Measurements from ENCODE around the gene DGKB. TPM values are rescaled to one million over a fixed set of nuclear protein-coding genes. Genes with fewer than 3 reads are reported as not detected.
"Not testable (repeated sequence)": the region's sequence is repeated elsewhere in the genome, so short reads cannot be mapped to it uniquely, and the experiment has no call there.

Gene DGKB
- total RNA-seq, 1 donor from 2014 or later: not detected

GRCh38 chr7:14487701-14488395, 414.7 kb downstream of the DGKB start:
- intact Hi-C loops (cut with micrococcal nuclease): no loop called here

- intact Hi-C loops (cut with micrococcal nuclease): no loop called here
Observed at GRCh38 chr7:14483663-14484062, 418.9 kb downstream of the DGKB start.

GRCh38 chr7:14480281-14480680, 422.3 kb downstream of the DGKB start:
- intact Hi-C loops (cut with micrococcal nuclease): no loop called here

- intact Hi-C loops (cut with micrococcal nuclease): no loop called here
Observed at GRCh38 chr7:14478834-14479510, 423.6 kb downstream of the DGKB start.

GRCh38 chr7:14461716-14462115, 440.8 kb downstream of the DGKB start:
- intact Hi-C loops (cut with micrococcal nuclease): not testable (repeated sequence)

DNA sequence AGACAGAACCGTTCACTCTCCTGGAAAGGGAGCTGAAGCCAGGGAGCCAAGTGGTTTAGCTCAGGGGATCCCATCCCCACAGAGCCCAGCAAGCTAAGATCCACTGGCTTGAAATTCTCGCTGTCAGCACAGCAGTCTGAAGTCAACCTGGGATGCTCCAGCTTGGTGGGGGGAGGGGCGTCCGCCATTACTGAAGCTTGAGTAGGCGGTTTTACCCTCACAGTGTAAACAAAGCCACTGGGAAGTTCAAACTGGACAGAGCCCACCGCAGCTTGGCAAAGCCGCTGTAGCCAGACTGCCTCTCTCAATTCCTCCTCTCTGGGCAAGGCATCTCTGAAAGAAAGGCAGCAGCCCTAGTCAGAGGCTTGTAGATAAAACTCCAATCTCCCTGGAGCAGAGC, 443.7 kb downstream of the DGKB start:
- intact Hi-C loops (cut with micrococcal nuclease): loop anchor here (2.0 to 5.0 kb wide), 2 partner anchors 932 to 1820 kb away; no protein-coding TSS in a partner anchor

GRCh38 chr7:14457568-14458453, 444.7 kb downstream of the DGKB start:
- intact Hi-C loops (cut with micrococcal nuclease): loop anchor here (2.0 to 5.0 kb wide), 3 partner anchors 931 to 1819 kb away; no protein-coding TSS in a partner anchor

- intact Hi-C loops (cut with micrococcal nuclease): no loop called here
Observed at GRCh38 chr7:14449291-14449690, 453.3 kb downstream of the DGKB start.

- intact Hi-C loops (cut with micrococcal nuclease): no loop called here
Observed at GRCh38 chr7:14446829-14447228, 455.7 kb downstream of the DGKB start.

DNA sequence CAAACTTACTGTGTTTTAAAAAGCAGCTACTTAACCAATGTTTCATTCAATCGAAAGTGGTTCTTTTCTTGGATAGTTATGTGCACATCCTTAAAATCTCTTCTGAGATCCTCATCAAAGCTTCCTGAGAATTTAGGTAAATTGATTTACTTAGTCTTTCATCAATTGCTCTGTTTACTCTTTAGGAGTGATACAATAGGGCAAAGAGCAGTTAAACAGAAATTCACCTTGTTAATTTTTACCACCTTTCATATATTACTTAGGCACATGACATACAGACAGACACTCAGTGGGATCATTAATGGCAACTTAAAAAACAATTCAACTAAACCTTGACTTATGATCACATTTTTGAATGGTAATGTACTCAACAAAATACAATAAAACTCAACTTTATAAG, 456.3 kb downstream of the DGKB start:
- intact Hi-C loops (cut with micrococcal nuclease): no loop called here

- intact Hi-C loops (cut with micrococcal nuclease): no loop called here
Observed at GRCh38 chr7:14438366-14438765, 464.2 kb downstream of the DGKB start.

GRCh38 chr7:14436878-14437277, 465.7 kb downstream of the DGKB start:
- intact Hi-C loops (cut with micrococcal nuclease): no loop called here

DNA sequence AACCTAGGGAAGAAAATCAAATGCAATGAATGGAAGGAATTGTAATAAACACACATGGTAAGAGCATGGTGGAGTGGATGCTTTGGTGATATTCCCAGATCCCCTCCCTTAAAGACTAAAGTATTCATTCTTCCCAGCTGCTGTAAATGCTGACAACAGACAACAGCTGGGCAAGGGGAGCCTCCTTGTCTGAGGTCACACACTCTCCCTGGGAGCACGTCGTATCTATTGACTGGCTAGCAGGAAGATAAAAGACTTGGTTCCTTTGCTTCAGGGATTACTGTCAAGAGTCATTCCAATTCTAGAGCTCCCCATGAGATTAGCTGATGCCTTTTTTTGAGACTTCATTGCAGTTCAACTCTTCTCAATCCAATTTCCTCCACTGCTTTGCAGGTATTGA, 469.6 kb downstream of the DGKB start:
- intact Hi-C loops (cut with micrococcal nuclease): no loop called here

DNA sequence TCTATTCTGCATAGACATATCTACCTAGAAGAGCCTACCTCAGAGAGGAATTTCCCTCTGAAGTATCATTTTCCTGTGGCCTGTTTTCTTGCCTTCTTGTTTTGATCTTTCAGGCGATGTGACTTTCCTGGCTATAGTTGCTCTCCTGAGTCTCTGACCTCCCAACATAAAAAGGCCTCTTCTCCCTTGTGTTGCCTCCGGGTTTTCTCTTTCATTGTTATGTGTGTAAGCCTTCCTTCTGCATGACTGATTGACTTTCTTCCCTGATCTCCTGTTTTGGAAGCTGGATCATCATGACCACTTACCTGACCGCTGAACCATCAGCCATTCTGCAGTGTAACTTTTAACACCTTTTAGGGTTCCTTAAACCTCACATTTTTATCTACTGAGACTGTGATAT, 471.6 kb downstream of the DGKB start:
- intact Hi-C loops (cut with micrococcal nuclease): no loop called here

DNA sequence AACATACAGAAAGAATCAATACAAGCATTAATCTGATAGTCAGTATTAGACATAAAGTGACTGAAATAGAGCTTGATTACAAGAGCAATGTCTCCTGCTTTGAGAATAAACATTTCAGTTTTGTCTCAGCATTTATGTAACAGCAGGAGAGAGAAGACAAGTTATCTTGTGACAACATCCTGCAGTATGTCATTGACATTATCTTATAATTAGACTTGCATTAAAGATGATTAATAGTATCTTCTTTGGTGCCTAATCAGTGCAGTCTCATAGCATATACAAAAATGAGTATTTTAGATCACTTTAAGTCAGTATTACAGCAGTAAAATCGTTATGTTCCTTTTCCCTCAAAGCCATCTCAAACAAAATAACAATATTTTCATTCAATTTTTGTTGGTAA, 477.0 kb downstream of the DGKB start:
- intact Hi-C loops (cut with micrococcal nuclease): no loop called here

DNA sequence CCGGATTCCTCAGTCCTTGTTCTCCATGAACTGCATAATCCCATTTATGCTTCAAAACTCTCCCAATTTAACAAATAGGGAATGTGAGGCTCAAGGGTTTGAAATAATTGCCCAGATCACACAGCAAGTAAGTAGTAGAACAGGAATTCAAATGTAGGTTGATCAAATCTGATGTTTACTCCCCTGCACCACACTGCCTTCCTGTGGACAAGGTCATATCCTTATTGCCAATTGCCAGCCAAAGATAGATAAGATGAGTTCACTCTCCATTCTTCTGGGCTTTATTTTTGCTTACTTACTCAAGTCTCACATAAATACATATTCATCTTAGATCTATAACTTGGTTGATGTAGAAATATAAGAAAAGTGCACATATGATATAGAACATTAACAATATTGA, 477.9 kb downstream of the DGKB start:
- intact Hi-C loops (cut with micrococcal nuclease): no loop called here

DNA sequence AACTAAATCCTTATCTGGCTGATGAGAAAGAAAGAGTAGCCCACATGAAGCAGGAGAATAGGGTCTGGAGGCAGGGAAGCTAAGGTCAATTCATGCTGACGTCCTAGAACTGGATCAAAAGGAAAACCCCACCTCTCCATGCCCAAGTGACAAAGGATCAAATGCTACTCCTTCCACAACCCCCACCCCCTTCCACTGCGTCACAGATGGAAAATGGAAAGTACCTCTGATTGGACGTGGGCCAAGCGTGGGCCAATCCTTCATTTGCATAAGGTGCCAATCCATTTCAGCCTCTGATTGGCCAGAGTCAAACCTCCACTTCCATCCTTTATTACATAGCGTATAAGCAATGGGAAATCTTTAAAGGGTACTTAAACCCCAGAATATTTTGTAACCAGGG, 481.8 kb downstream of the DGKB start:
- intact Hi-C loops (cut with micrococcal nuclease): no loop called here

DNA sequence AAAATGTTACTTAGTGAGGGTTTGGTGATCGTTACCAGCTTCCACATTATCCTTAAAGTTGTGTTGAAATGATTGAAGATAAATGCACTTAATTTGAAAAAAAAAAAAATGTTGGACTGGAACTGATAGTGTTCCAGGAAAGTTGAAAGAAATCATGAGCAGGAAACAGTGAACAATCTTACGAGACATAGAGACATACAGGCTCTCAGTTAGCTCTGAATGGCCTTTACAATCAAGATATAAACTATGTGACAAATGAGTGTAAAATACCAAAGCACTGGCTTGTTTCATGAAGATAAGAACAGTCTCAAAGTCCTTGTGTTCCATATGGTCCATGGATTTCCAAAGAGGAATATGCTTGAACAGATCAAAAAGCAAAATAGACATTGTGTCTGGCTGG, 483.0 kb downstream of the DGKB start:
- intact Hi-C loops (cut with micrococcal nuclease): no loop called here

- intact Hi-C loops (cut with micrococcal nuclease): no loop called here
Observed at GRCh38 chr7:14418633-14419032, 483.9 kb downstream of the DGKB start.

- intact Hi-C loops (cut with micrococcal nuclease): no loop called here
Observed at GRCh38 chr7:14414274-14414986, 488.1 kb downstream of the DGKB start.

- intact Hi-C loops (cut with micrococcal nuclease): no loop called here
Observed at GRCh38 chr7:14407246-14408015, 495.1 kb downstream of the DGKB start.
